Heart left ventricle (tissue), 16 donors: ENCODE measurements around the gene HES1. TPM values are rescaled to one million over a fixed set of nuclear protein-coding genes. Genes with fewer than 3 reads are reported as not detected.
"Not testable (repeated sequence)": the region's sequence is repeated elsewhere in the genome, so short reads cannot be mapped to it uniquely, and the experiment has no call there.

Experiments
- ATAC-seq, 4 donors: fragments of 200-7000 bp; cut with Tn5 transposase; one replicate each; pipeline ENCODE4 v1.9.1; 2020 to 2022; ENCODE audit warnings: moderate library complexity in 4 of 4, mild to moderate bottlenecking in 3 of 4, moderate number of reproducible peaks in 1 of 4
- DNase-seq, 5 donors: peaks; one replicate each; pipeline ENCODE4 v3.0.0-alpha.2; 2020
- H3K27ac ChIP-seq, 12 donors: fragments of 200-600 bp; sonication (generic) in 4 of 12; one replicate each; pipeline versions ENCODE4 v1.5.0 to v1.8.0; 2016 to 2022; ENCODE audit warnings: mild to moderate bottlenecking in 2 of 12
- H3K27me3 ChIP-seq, 9 donors: fragments of 200-600 bp; sonication (generic) in 2 of 9; one replicate each; pipeline versions ENCODE4 v1.5.1 to v1.8.0; 2016 to 2022; ENCODE audit warnings: mild to moderate bottlenecking in 3 of 9
- H3K36me3 ChIP-seq, 9 donors: fragments of 200-600 bp; sonication (generic) in 2 of 9; one replicate each; pipeline versions ENCODE4 v1.5.0 to v1.8.0; 2018 to 2022; ENCODE audit warnings: mild to moderate bottlenecking in 2 of 9
- H3K4me1 ChIP-seq, 12 donors: fragments of 200-600 bp; sonication (generic) in 4 of 12; one replicate each; pipeline versions ENCODE4 v1.5.0 to v1.8.0; 2016 to 2022; ENCODE audit warnings: mild to moderate bottlenecking in 3 of 12
- H3K4me3 ChIP-seq, 12 donors: fragments of 200-600 bp; sonication (generic) in 4 of 12; one replicate each; pipeline versions ENCODE4 v1.5.0 to v1.8.0; 2017 to 2022; ENCODE audit warnings: mild to moderate bottlenecking in 9 of 12, moderate library complexity in 4 of 12
- H3K9me3 ChIP-seq, 12 donors: fragments of 200-600 bp; sonication (generic) in 4 of 12; one replicate each; pipeline versions ENCODE4 v1.5.0 to v1.8.0; 2016 to 2022; ENCODE audit warnings: mild to moderate bottlenecking in 1 of 12
- POLR2A ChIP-seq, 2 donors: fragments of 450-650 bp; IDR thresholded peaks; one replicate each; pipeline ENCODE4 v1.6.1; 2017; ENCODE audit warnings: antibody characterized with exemption in 2 of 2, mild to moderate bottlenecking in 2 of 2, moderate library complexity in 2 of 2
- WGBS, 4 donors: extraction: QIAGEN DNeasy Blood & Tissue Kit in 2 of 4; methylation state at CpG; one replicate each; pipeline versions ENCODE4 v1.1.5 to v1.1.7; 2013 to 2018; 5-methylcytosine and 5-hydroxymethylcytosine counted together
- intact Hi-C, 10 donors: fragments of 100-400 bp; cut with DNase I; formaldehyde crosslinking; loops; one replicate each; pipeline versions ENCODE4 v1.11.1 to v1.14.2; 2022
- polyA plus RNA-seq, 2 donors: library from polyadenylated mRNA; stranded (reverse); fragments of 200-250 nt; gene quantifications; one replicate each; pipeline ENCODE4 v1.2.3, GENCODE V29; 2013
- total RNA-seq, 9 donors: library from RNA; depleted of rRNA in 2 of 9; stranded (reverse); fragments of >200 nt in 2 of 9; fragmentation: NEBNext Ultra II Directional in 3 of 9; extraction: Animal tissue kit (Norgen Biotek cat#: 25700) in 3 of 9; gene quantifications; one replicate each; pipeline versions ENCODE4 v1.1.0 to v1.2.4, GENCODE V29; 2016 to 2023
- TF ChIP-seq, protein P1 (sequence below), 12 donors: fragments of 200-600 bp; sonication (generic) in 4 of 12; IDR thresholded peaks; one replicate each; pipeline versions ENCODE4 v1.5.0 to v1.8.0; 2018 to 2022; ENCODE audit warnings: antibody characterized with exemption in 12 of 12, mild to moderate bottlenecking in 5 of 12
- donor health status: ischemic (EF 13 %, LVEDD 7.1; RV severe dilation, severe dysfunction).
- donor health status: healthy with polysubstance abuse.
- donor health status: DM: no; HTN: yes; CAD: no.
- donor health status: DM: no; HTN: no; CAD: no.
- donor health status: ischemic (EF 25% LVEDD 6.9; RV normal size, moderate dysfunction).
- donor health status: ischemic (EF 25% LVEDD 5.7; RV mildly dilated, moderate dysfunction).
- donor health status: healthy.
- donor health status: DM: yes; HTN: yes; CAD: no.
- donor health status: ischemic (EF 35%, LVEDD 5.7; RV mildly dilated, moderate dysfunction).
- donor health status: nonischemic (EF 11% LVEDD 7.7; RV severe dilation, severe dysfunction).
- donor health status: DM: yes; HTN: yes; CAD: no.
- donor health status: PGD.
- donor health status: ischemic (EF 29% LVEDD 5.4; RV normal size, mild dysfunction).
- donor health status: nonischemic (EF 23%, LVEDD 6.1; RV moderate dilation, normal function).

Gene HES1
- total and polyA plus RNA-seq, 11 donors, result 9.2 to 32.3 (median 12.0) TPM

DNA sequence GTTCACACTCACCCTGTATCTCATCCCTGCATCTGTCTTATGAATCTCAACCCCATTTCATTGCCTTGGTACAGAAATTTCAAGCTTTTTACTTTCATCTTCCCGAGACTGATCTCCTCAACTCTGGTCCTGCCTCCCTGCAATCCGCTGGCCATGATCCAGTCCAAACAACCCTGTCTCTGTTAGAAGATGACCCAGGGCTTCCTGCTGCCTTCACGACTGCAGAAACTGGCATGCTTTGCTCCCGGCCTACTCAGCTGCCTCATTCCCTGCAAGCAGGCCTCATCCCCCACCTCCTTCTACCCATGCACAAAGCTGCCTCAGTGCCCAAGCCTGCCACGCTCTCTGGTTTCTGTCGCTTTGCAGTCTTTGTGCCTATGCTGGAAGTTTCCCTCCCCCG, 12.4 kb downstream of the HES1 start:
- peaks cover 0 to 10% (median 0%) of the 10 kb centered on the region in 12 donors for H3K4me1 ChIP-seq
- intact Hi-C loops, result no loop called here
- WGBS, 4 donors, result 69 to 76% (median 71%) methylated on average over 7 of the region's 7 CpGs
- no peak overlapping the region for H3K27ac ChIP-seq
- peaks cover 0 to 8% (median 0%) of the 10 kb centered on the region in 9 donors for H3K27me3 ChIP-seq
- no peak for TF ChIP-seq POLR2A (IDR thresholded peaks at IDR 0.05)
- TF ChIP-seq, protein P1, sequence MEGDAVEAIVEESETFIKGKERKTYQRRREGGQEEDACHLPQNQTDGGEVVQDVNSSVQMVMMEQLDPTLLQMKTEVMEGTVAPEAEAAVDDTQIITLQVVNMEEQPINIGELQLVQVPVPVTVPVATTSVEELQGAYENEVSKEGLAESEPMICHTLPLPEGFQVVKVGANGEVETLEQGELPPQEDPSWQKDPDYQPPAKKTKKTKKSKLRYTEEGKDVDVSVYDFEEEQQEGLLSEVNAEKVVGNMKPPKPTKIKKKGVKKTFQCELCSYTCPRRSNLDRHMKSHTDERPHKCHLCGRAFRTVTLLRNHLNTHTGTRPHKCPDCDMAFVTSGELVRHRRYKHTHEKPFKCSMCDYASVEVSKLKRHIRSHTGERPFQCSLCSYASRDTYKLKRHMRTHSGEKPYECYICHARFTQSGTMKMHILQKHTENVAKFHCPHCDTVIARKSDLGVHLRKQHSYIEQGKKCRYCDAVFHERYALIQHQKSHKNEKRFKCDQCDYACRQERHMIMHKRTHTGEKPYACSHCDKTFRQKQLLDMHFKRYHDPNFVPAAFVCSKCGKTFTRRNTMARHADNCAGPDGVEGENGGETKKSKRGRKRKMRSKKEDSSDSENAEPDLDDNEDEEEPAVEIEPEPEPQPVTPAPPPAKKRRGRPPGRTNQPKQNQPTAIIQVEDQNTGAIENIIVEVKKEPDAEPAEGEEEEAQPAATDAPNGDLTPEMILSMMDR (IDR thresholded peaks at IDR 0.05), result no peak
- H3K36me3 ChIP-seq, result no peaks in the 10 kb centered on the region
- ATAC-seq (peak in 1 of 4 donors; percentile 13), DNase-seq (peak in 1 of 5 donors; percentile 43)
- no peak overlapping the region for H3K4me3 ChIP-seq
- H3K9me3 ChIP-seq, result no peaks in the 10 kb centered on the region

DNA sequence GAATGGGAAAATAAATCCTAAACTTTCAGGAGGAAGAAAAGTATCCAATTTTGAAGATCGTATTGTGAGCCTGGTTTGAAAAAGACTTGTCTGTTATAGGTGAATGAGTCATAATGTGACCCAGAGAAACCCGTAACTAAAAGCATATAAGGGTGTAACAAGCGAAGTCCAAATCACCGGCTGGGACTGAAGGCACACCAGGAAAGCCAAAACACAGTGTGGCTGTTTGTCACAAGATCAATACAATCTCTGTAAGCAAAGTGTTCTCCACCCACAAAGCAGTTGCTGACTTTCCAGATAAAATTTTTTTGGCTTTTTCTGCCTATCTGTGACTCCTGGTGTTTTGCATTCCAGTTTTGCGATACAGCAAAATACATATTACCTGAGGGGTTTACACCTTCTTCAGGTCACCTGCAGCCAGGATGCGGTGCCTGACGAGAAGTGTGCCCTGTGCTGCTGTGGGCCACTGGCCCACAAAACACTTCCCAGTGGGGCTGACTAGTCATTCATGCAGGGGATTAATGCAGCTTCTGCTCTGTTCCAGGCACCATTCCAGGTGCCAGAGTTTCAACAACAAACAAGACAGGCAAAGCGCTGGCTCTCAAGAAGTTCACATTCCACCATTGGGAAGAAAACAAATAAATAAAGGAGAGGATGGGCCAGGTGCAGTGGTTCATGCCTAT, 14.4 kb downstream of the HES1 start:
- DNase-seq (no peak), ATAC-seq (no peak)
- Histone ChIP-seq H3K4me3 (no peak overlapping the region), H3K9me3 (peaks cover 0 to 10% (median 6%) of the 10 kb centered on the region in 12 donors), H3K27ac (no peak overlapping the region), H3K27me3 (peaks cover 0 to 5% (median 0%) of the 10 kb centered on the region in 9 donors), H3K36me3 (no peaks in the 10 kb centered on the region), H3K4me1 (no peaks in the 10 kb centered on the region)
- no peak for TF ChIP-seq POLR2A (IDR thresholded peaks at IDR 0.05)
- TF ChIP-seq, protein P1 (IDR thresholded peaks at IDR 0.05), result no peak
- intact Hi-C loops, result no loop called here
- WGBS, 4 donors, result 92 to 97% (median 96%) methylated on average over 8 of the region's 8 CpGs

DNA sequence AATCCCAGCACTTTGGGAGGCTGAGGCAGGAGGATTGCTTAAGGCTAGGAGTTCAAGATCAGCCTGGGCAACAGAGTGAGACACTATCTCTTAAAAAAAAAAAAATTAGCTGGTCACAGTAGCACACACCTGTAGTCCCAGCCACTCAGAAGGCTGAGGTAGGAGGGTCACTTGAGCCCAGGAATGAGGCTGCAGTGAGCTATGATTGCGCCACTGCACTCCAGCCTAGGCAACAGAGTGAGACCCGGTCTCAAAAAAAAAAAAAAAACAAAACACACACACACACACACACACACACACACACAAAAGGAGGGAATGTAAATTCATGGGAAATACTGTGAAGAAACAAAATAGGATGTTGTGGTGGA, 15.0 kb downstream of the HES1 start:
- H3K4me1 ChIP-seq, H3K4me3 ChIP-seq, DNase-seq, H3K27ac ChIP-seq, intact Hi-C loops, H3K36me3 ChIP-seq, H3K27me3 ChIP-seq, ATAC-seq: not testable (repeated sequence)
- peaks cover 0 to 10% (median 6%) of the 10 kb centered on the region in 12 donors for H3K9me3 ChIP-seq
- 93 to 97% (median 96%) methylated on average over 2 of the region's 2 CpGs for WGBS, 4 donors

DNA sequence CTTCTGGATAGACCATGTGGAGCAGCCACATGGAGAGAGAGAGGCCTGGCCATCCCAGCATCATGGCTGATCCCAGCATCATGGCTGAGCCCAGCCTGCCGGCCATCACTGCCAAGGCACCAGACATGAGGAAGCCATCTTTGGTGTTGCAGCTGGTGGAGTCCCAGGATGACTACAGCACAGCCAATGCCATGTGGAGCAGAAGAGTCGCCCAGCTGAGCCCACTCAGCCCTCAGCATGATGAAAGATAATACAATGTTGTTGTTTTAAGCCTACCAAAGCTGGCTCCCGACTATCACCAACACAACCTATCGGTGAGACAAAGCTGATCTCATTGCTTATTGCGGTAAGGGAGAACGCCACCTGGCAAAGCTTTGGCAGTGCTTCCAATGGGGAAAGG, 18.4 kb downstream of the HES1 start:
- Histone ChIP-seq H3K4me1 (no peaks in the 10 kb centered on the region), H3K4me3 (no peak overlapping the region), H3K27me3 (peaks cover 0 to 7% (median 0%) of the 10 kb centered on the region in 9 donors), H3K27ac (no peak overlapping the region), H3K9me3 (peaks cover 0 to 10% (median 6%) of the 10 kb centered on the region in 12 donors), H3K36me3 (no peaks in the 10 kb centered on the region)
- 96 to 98% (median 97%) methylated on average over 6 of the region's 6 CpGs for WGBS, 4 donors
- TF ChIP-seq, protein P1 (IDR thresholded peaks at IDR 0.05), result no peak
- no peak for TF ChIP-seq POLR2A (IDR thresholded peaks at IDR 0.05)
- DNase-seq (no peak), ATAC-seq (no peak)
- intact Hi-C loops, result no loop called here
